HCT116 (cell line): ENCODE measurements around the gene TCF7.

Experiments used
- CEBPB ChIP-seq: IDR thresholded peaks from 2 replicates; pipeline ENCODE4 v1.6.1; 2012; ENCODE audit warnings: low read depth
- CTCF ChIP-seq, 3 experiments: fragments of 200-600 bp in 1 of 3; sonication (generic) in 1 of 3; IDR thresholded peaks in 2 of 3; conservative IDR thresholded peaks in 1 of 3; 2 replicates each; pipeline ENCODE4 v1.5.1; 2012 to 2017; ENCODE audit warnings: low read depth in 2 of 3, low read length in 2 of 3, antibody characterized with exemption in 1 of 3, borderline replicate concordance in 1 of 3, control low read depth in 1 of 3, mild to moderate bottlenecking in 1 of 3, mixed read lengths in 1 of 3, mixed run types in 1 of 3, moderate library complexity in 1 of 3; ENCODE audit not compliant: insufficient read depth in 1 of 3
- EZH2 ChIP-seq: fragments of 200-600 bp; sonication (generic); IDR thresholded peaks from 2 replicates; pipeline ENCODE4 v1.6.1; 2017; ENCODE audit warnings: antibody characterized with exemption, mixed run types
- EZH2phosphoT487 ChIP-seq: fragments of 200-600 bp; IDR thresholded peaks from 2 replicates; pipeline ENCODE4 v1.6.1; 2018; ENCODE audit warnings: antibody characterized with exemption, borderline replicate concordance
- FOSL1 ChIP-seq: IDR thresholded peaks from 2 replicates; pipeline ENCODE4 v1.6.1; 2012; ENCODE audit warnings: low read depth
- POLR2A ChIP-seq: IDR thresholded peaks from 2 replicates; pipeline ENCODE4 v1.7.0; 2011; ENCODE audit warnings: borderline replicate concordance; ENCODE audit not compliant: insufficient read depth, insufficient read length; ENCODE audit errors: extremely low read depth
- POLR2AphosphoS5 ChIP-seq: IDR thresholded peaks from 2 replicates; pipeline ENCODE4 v1.6.1; 2011; ENCODE audit warnings: mild to moderate bottlenecking, low read depth, low read length, moderate library complexity
- RAD21 ChIP-seq: IDR thresholded peaks from 2 replicates; pipeline ENCODE4 v1.6.1; 2012; ENCODE audit warnings: low read depth, mild to moderate bottlenecking
- SP1 ChIP-seq: IDR thresholded peaks from 2 replicates; pipeline ENCODE4 v1.6.1; 2012; ENCODE audit warnings: low read depth
- TCF7L2 ChIP-seq: IDR thresholded peaks from 2 replicates; pipeline ENCODE4 v1.7.0; 2011; ENCODE audit warnings: borderline replicate concordance, inconsistent platforms; ENCODE audit not compliant: insufficient read depth, insufficient read length; ENCODE audit errors: extremely low read depth
- ZNF274 ChIP-seq: fragments of 200-500 bp; sonication (Bioruptor generic); IDR thresholded peaks from 2 replicates; pipeline ENCODE4 v1.6.1; 2014; ENCODE audit warnings: mild to moderate bottlenecking, low read depth, low read length, inconsistent platforms
- TF ChIP-seq, protein P1 (sequence below): IDR thresholded peaks from 2 replicates; pipeline ENCODE4 v1.6.1; 2012

DNA sequence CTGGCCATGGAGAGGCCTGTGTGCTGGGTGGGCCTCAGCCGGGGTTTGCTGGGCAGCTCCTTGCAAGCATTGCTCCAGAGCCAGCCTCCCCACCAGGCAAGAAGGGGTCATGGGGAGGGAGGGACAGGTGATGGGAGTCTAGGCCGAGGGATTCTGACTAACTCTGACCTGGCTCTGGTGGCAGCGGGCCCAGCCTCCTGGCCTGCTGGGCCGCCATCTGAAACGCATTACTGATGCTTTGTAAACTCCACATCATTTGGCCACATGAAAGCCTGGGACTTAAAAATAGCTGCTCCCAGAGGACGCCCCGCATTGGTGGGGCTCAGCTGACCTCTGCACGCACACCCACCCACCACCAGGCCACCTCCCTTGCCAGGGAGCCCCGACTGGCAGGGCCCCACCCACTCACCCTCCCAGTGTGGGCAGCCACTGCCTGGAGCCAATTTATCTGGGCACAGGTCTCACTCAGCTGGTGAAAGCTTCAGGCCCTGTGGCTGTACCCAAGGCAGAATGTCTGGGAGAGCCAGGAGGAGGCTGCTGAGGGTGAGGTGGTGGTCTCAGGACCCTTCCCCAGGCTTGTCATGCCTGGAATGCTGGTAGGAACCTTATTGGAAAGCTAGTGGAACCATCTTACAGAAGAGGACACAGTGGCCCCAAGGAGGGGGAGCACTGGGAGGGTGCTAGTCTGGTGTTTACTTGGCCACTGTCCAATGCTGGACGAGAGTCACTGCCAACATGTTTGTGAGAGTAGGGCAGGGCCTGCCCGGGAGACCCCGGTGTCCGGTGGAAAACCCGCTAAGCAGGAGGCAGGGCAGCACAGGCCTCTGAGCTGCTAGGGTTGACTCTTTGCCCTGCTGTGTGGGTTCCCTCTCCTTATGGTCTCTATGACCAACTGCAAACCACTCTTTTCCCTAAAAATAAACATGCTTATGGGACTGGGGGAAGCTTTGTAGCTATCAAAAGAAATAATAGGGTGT, 10.8 kb downstream of the TCF7 start:
- TF ChIP-seq CTCF (IDR thresholded peaks at IDR 0.05 in 2 of 3, conservative IDR thresholded peaks at IDR 0.05 in 1 of 3; ENCODE audit: borderline replicate concordance in 1 of 3, insufficient read depth in 1 of 3, low read depth in 2 of 3, low read length in 2 of 3), result no peak
- TF ChIP-seq EZH2, result no peak
- no peak for TF ChIP-seq ZNF274
- TF ChIP-seq SP1, result peak; percentile 81
- TF ChIP-seq RAD21, result no peak
- TF ChIP-seq CEBPB, result no peak; the same call in 1 of the 2 replicates
- TF ChIP-seq POLR2A, result no peak
- peak; percentile 65 for TF ChIP-seq POLR2AphosphoS5
- peak; percentile 82 for TF ChIP-seq FOSL1
- TF ChIP-seq TCF7L2, result no peak
- TF ChIP-seq EZH2phosphoT487, result no peak
- TF ChIP-seq, protein P1, sequence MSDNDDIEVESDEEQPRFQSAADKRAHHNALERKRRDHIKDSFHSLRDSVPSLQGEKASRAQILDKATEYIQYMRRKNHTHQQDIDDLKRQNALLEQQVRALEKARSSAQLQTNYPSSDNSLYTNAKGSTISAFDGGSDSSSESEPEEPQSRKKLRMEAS, result peak; percentile 56
